Uterus (tissue), 4 donors: ENCODE measurements around the gene PCDH1. TPM values are rescaled to one million over a fixed set of nuclear protein-coding genes. Genes with fewer than 3 reads are reported as not detected.

Experiments
- DNase-seq, 2 donors: peaks; one replicate each; pipeline ENCODE4 v3.0.0-alpha.2; 2019 to 2020
- H3K27ac ChIP-seq, 2 donors: fragments of 200-600 bp; sonication (generic); 1 replicate in 1 of 2; 2 replicates in 1 of 2; pipeline ENCODE4 v1.5.1; 2016 to 2018
- H3K27me3 ChIP-seq, 2 donors: fragments of 200-600 bp; sonication (generic); one replicate each; pipeline ENCODE4 v1.5.1; 2018 to 2019; ENCODE audit warnings: control low read depth in 1 of 2
- H3K36me3 ChIP-seq, 2 donors: fragments of 200-600 bp; sonication (generic); one replicate each; pipeline ENCODE4 v1.5.1; 2019; ENCODE audit warnings: control low read depth in 1 of 2
- H3K4me1 ChIP-seq, 2 donors: fragments of 200-600 bp; sonication (generic); one replicate each; pipeline ENCODE4 v1.5.1; 2018 to 2019; ENCODE audit warnings: control low read depth in 1 of 2
- H3K4me3 ChIP-seq, 2 donors: fragments of 200-600 bp; sonication (generic); 1 replicate in 1 of 2; 2 replicates in 1 of 2; pipeline ENCODE4 v1.5.1; 2018 to 2019; ENCODE audit warnings: mild to moderate bottlenecking in 1 of 2
- H3K9me3 ChIP-seq, 2 donors: fragments of 200-600 bp; sonication (generic); one replicate each; pipeline ENCODE4 v1.5.1; 2019; ENCODE audit warnings: control low read depth in 1 of 2
- POLR2A ChIP-seq, 2 donors: fragments of 450-650 bp; IDR thresholded peaks; one replicate each; pipeline ENCODE4 v1.6.1; 2016; ENCODE audit warnings: antibody characterized with exemption in 2 of 2, mild to moderate bottlenecking in 1 of 2, moderate library complexity in 1 of 2
- intact Hi-C: fragments of 100-400 bp; cut with DNase I; formaldehyde crosslinking; loops from one replicate; pipeline ENCODE4 v1.15.1; 2023; ENCODE audit warnings: low total_unique reads
- total RNA-seq, 4 donors: library from RNA; depleted of rRNA in 3 of 4; stranded (reverse); fragments of >200 nt in 3 of 4; gene quantifications; one replicate each; pipeline versions ENCODE4 v1.1.0 to v1.2.4, GENCODE V29; 2014 to 2023
- TF ChIP-seq, protein P1 (sequence below), 4 experiments: fragments of 200-600 bp in 2 of 4; fragments of 450-650 bp in 2 of 4; sonication (generic) in 2 of 4; IDR thresholded peaks; one replicate each; pipeline ENCODE4 v1.5.1; 2016 to 2019; ENCODE audit warnings: antibody characterized with exemption in 4 of 4, mild to moderate bottlenecking in 2 of 4, moderate library complexity in 1 of 4
- donor health status: DM: yes; HTN: yes; CAD: no.

PCDH1 gene
- total RNA-seq, 4 donors from 2014 or later, result 29.2 to 46.7 (median 31.5) TPM

DNA sequence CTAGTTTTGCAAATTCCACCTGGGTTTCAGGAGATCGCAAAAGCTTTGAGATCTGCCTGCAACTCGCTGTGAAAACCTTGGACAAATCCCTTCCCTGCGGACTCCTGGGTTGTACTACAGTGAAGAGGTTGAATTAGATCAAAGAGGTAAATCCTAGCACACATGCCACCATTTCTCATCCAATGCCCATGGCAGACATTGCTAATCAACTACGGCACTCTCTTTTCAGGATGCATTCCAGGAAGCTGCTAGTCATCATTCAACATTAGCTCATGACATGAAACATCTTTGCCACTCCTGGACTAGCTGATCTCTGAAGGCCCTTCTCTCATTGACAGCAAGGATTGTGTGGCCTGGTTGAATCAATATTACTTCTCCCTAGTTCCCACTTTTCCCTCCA, 46.1 kb downstream of the PCDH1 start:
- H3K4me1 ChIP-seq, result peaks cover 0 to 7% of the 10 kb centered on the region in 2 donors
- H3K4me3 ChIP-seq, result no peak overlapping the region
- TF ChIP-seq POLR2A (IDR thresholded peaks at IDR 0.05), result no peak
- TF ChIP-seq, protein P1, sequence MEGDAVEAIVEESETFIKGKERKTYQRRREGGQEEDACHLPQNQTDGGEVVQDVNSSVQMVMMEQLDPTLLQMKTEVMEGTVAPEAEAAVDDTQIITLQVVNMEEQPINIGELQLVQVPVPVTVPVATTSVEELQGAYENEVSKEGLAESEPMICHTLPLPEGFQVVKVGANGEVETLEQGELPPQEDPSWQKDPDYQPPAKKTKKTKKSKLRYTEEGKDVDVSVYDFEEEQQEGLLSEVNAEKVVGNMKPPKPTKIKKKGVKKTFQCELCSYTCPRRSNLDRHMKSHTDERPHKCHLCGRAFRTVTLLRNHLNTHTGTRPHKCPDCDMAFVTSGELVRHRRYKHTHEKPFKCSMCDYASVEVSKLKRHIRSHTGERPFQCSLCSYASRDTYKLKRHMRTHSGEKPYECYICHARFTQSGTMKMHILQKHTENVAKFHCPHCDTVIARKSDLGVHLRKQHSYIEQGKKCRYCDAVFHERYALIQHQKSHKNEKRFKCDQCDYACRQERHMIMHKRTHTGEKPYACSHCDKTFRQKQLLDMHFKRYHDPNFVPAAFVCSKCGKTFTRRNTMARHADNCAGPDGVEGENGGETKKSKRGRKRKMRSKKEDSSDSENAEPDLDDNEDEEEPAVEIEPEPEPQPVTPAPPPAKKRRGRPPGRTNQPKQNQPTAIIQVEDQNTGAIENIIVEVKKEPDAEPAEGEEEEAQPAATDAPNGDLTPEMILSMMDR (IDR thresholded peaks at IDR 0.05), result no peak
- H3K36me3 ChIP-seq, result no peaks in the 10 kb centered on the region
- intact Hi-C loops, result no loop called here
- H3K27me3 ChIP-seq, result no peaks in the 10 kb centered on the region
- no peak for DNase-seq
- no peak overlapping the region for H3K27ac ChIP-seq
- no peaks in the 10 kb centered on the region for H3K9me3 ChIP-seq

DNA sequence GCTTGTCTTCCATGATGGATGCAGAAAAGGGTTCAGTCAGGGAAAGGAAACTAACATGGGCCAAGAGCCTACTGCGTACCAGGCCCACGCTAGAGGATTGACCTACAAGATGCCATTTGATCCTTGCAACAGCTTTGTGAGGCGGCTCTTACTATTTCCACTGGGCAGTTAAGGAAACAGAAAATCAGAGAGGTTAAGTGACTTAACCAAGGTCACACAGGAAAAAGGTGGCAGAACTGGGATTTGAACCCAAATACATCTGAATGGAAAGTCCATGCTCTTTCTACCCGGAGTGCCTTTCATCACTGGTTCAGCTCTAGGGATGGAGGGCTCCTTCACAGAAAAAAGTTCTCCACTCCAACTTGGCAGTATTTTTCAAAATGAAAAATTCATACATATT, 50.0 kb downstream of the PCDH1 start:
- no peaks in the 10 kb centered on the region for H3K9me3 ChIP-seq
- H3K27me3 ChIP-seq, result no peaks in the 10 kb centered on the region
- TF ChIP-seq POLR2A (IDR thresholded peaks at IDR 0.05), result no peak
- TF ChIP-seq, protein P1 (IDR thresholded peaks at IDR 0.05), result no peak
- no peak for DNase-seq
- intact Hi-C loops, result no loop called here
- H3K4me1 ChIP-seq, result no peaks in the 10 kb centered on the region
- no peak overlapping the region for H3K27ac ChIP-seq
- H3K36me3 ChIP-seq, result no peaks in the 10 kb centered on the region
- no peak overlapping the region for H3K4me3 ChIP-seq

DNA sequence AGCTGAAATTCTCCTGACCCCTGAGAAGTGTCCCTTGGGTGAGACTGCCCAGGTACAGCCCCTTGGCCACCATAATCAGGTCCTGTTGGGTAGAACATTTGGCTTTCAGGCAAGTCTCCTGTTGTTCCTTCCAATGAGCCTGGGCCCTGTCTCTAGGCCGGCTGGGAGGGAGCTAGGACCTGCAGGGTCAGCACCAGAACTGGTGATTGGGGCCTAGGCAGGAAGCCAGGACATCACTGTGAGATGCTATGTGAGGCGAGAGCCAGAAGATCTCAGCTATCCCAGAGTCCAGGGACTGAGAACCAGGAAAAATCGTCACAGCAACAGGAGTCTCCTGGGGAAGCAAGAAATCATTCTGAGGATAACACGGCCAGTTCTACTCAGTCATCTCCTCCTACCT, 51.5 kb downstream of the PCDH1 start:
- no peaks in the 10 kb centered on the region for H3K36me3 ChIP-seq
- DNase-seq, result peak in 1 of 2 donors; percentile 47
- H3K27ac ChIP-seq, result peak overlapping the region in 1 of 2 donors; percentile 27
- intact Hi-C loops, result no loop called here
- H3K4me3 ChIP-seq, result no peak overlapping the region
- no peak for TF ChIP-seq POLR2A (IDR thresholded peaks at IDR 0.05)
- TF ChIP-seq, protein P1 (IDR thresholded peaks at IDR 0.05), result no peak
- no peaks in the 10 kb centered on the region for H3K4me1 ChIP-seq
- H3K9me3 ChIP-seq, result no peaks in the 10 kb centered on the region
- H3K27me3 ChIP-seq, result no peaks in the 10 kb centered on the region

DNA sequence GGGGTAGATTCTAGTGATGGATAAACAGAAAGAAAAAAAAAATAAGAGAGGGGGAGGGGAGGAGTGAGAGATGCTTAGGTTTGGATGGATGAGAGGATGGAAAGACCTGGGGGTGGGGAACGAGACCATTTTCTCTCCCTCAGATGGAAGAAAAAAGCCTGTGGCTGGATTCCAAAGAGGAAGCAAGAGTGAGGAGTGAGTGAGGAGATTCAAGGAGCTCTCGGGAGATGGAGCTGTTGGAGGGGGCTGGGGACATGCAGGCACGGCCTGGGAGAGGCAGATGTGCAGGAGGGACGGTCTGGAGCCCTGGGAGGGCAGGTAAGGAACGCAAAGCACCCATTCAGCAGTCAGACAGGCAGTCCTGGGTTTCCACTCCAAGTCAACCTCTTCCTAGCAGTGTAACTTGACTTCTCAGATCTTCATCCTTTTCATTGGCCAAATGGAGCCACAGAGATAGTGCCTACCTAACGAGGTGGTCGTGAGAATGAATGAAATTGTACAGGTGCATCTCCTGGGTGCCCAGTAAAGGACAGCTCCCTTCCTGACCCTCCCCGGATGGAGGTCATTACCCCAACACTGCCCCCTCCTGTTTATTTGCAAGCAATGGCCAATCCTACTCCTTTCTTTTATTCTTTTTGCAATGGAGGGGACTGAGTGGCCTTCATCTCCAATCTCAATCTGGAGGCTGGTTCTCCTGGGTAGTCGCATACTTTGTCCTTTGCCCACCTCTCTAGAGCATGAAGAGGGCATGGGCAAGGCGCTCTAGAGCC, 52.2 kb downstream of the PCDH1 start:
- Histone ChIP-seq H3K9me3 (no peaks in the 10 kb centered on the region), H3K4me1 (no peaks in the 10 kb centered on the region), H3K36me3 (no peaks in the 10 kb centered on the region), H3K27me3 (no peaks in the 10 kb centered on the region), H3K27ac (no peak overlapping the region), H3K4me3 (no peak overlapping the region)
- TF ChIP-seq, protein P1 (IDR thresholded peaks at IDR 0.05), result peak in 2 of 4 experiments; percentile 5 to 7
- no peak for TF ChIP-seq POLR2A (IDR thresholded peaks at IDR 0.05)
- intact Hi-C loops, result no loop called here
- DNase-seq, result no peak

DNA sequence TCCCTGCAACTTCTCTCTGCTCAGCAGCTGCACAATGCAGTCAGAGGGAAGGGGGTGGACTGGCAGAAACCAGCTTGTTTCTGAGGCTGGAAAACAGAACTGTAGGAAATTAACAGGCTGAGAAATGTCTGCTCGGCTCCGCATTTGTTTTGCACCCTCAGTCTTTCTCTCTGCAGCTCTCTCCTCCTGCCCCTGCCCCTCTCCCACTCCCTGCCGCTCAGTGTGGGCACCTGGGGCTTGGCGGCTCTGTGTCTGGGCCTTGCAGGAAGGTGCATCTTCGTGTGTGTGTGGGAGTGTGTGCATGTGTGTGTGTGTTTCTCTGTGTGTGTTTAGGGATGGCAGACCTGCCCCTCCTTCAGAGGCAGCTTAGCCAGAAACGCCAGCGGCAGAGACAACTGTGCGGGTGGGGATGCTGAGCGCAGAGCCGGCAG, 53.0 kb downstream of the PCDH1 start:
- no peak for TF ChIP-seq POLR2A (IDR thresholded peaks at IDR 0.05)
- TF ChIP-seq, protein P1 (IDR thresholded peaks at IDR 0.05), result no peak
- Histone ChIP-seq H3K36me3 (no peaks in the 10 kb centered on the region), H3K4me1 (no peaks in the 10 kb centered on the region), H3K4me3 (no peak overlapping the region), H3K9me3 (no peaks in the 10 kb centered on the region), H3K27ac (no peak overlapping the region), H3K27me3 (no peaks in the 10 kb centered on the region)
- intact Hi-C loops, result no loop called here
- no peak for DNase-seq
